BLaER1 treated with 17β-estradiol and CSF1 and Interleukin-3, amounts not matched to agents 10 nM and 100 nM (cell line): ENCODE data around the gene SCAMP2.
"Not testable (repeated sequence)": the region's sequence is repeated elsewhere in the genome, so short reads cannot be mapped to it uniquely, and the experiment has no call there.

ENCODE experiments used
- H3K27ac ChIP-seq, 11 experiments: shearing (Covaris generic); formaldehyde crosslinking; 2 replicates each; pipeline ENCODE4 v1.8.1; 2022
- H3K27me3 ChIP-seq, 11 experiments: shearing (Covaris generic); formaldehyde crosslinking; 2 replicates each; pipeline ENCODE4 v1.8.1; 2022
- H3K36me3 ChIP-seq, 11 experiments: shearing (Covaris generic); formaldehyde crosslinking; 2 replicates each; pipeline ENCODE4 v1.8.1; 2022
- H3K4me1 ChIP-seq, 10 experiments: shearing (Covaris generic); formaldehyde crosslinking; 2 replicates each; pipeline ENCODE4 v1.8.1; 2022
- H3K4me2 ChIP-seq, 11 experiments: shearing (Covaris generic); formaldehyde crosslinking; 2 replicates each; pipeline ENCODE4 v1.8.1; 2022
- H3K4me3 ChIP-seq, 10 experiments: shearing (Covaris generic); formaldehyde crosslinking; 2 replicates each; pipeline ENCODE4 v1.8.1; 2022
- H3K9ac ChIP-seq, 11 experiments: shearing (Covaris generic); formaldehyde crosslinking; 2 replicates each; pipeline ENCODE4 v1.8.1; 2022
- H3K9me3 ChIP-seq, 11 experiments: shearing (Covaris generic); formaldehyde crosslinking; replicated peaks in 1 of 11; 2 replicates each; pipeline ENCODE4 v1.8.1; 2022
- H4K20me1 ChIP-seq, 11 experiments: shearing (Covaris generic); formaldehyde crosslinking; 2 replicates each; pipeline ENCODE4 v1.8.1; 2022
- Cebpa-rat ChIP-seq, 11 experiments: shearing (Covaris generic); IDR thresholded peaks; 2 replicates each; pipeline ENCODE4 v1.8.1; 2022

Gene SCAMP2

GRCh38 chr15:74906067-74906449, 32.9 kb upstream of the SCAMP2 start:
- no peaks in the 10 kb centered on the region for H3K9me3 ChIP-seq
- H3K36me3 ChIP-seq = peaks cover 33 to 54% (median 43%) of the 10 kb centered on the region in 11 experiments
- peak overlapping the region; percentile 79 to 94 (median 88) for H3K27ac ChIP-seq
- peaks cover 39 to 58% (median 46%) of the 10 kb centered on the region in 10 experiments for H3K4me1 ChIP-seq
- peak overlapping the region; percentile 85 to 96 (median 89) for H3K4me3 ChIP-seq
- H3K4me2 ChIP-seq = peak overlapping the region; percentile 74 to 98 (median 92)
- peak overlapping the region; percentile 89 to 95 (median 92) for H3K9ac ChIP-seq
- H3K27me3 ChIP-seq = no peaks in the 10 kb centered on the region
- H4K20me1 ChIP-seq = peaks cover 0 to 35% (median 0%) of the 10 kb centered on the region in 11 experiments; a peak in 8 of 22 replicates
- TF ChIP-seq Cebpa-rat (IDR thresholded peaks at IDR 0.05) = no peak

- Histone ChIP-seq H3K27me3 (no peaks in the 10 kb centered on the region), H3K4me1 (peaks cover 39 to 63% (median 46%) of the 10 kb centered on the region in 10 experiments), H3K4me3 (peak overlapping the region in 3 of 10 experiments; percentile 89 to 92 (median 90); a peak in 3 of 20 replicates), H3K9me3 (no peaks in the 10 kb centered on the region), H3K4me2 (peak overlapping the region in 7 of 11 experiments; percentile 87 to 98 (median 95); a peak in 11 of 22 replicates), H3K36me3 (peaks cover 48 to 58% (median 54%) of the 10 kb centered on the region in 11 experiments), H3K9ac (peak overlapping the region in 4 of 11 experiments; percentile 91 to 94 (median 92); a peak in 5 of 22 replicates), H4K20me1 (peaks cover 0 to 51% (median 0%) of the 10 kb centered on the region in 11 experiments; a peak in 8 of 22 replicates), H3K27ac (no peak overlapping the region)
- TF ChIP-seq Cebpa-rat (IDR thresholded peaks at IDR 0.05) = no peak
Observed at GRCh38 chr15:74904190-74904805, 31.1 kb upstream of the SCAMP2 start.

DNA sequence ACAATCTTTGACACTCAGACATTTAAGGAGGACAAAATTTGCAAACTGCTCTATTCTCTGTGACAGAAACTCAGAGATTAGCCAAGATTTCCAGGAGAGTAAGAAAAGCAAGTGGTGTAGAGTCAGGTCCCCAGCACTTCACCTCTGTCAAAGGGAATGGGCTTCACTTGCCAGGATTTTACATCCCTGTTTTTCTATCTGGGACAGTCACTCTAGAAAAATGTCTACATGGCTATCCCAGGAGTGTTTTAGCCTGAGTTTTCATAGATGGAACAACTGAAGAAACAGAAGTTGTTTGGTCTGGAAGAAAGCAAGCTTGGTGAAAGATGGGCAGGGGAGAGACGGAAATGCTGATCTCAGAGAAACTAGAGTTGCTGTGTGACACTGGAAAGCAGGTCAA, 30.5 kb upstream of the SCAMP2 start:
- Histone ChIP-seq H3K36me3 (peaks cover 54 to 64% (median 60%) of the 10 kb centered on the region in 11 experiments), H4K20me1 (peaks cover 0 to 56% (median 0%) of the 10 kb centered on the region in 11 experiments; a peak in 8 of 22 replicates), H3K27ac (no peak overlapping the region), H3K9ac (peak overlapping the region in 3 of 11 experiments; percentile 3 to 27 (median 10); a peak in 3 of 22 replicates), H3K4me3 (no peak overlapping the region), H3K27me3 (no peaks in the 10 kb centered on the region), H3K4me1 (peaks cover 39 to 69% (median 46%) of the 10 kb centered on the region in 10 experiments), H3K4me2 (peak overlapping the region in 3 of 11 experiments; percentile 92 to 97 (median 95); a peak in 5 of 22 replicates), H3K9me3 (no peaks in the 10 kb centered on the region)
- TF ChIP-seq Cebpa-rat (IDR thresholded peaks at IDR 0.05) = no peak

- Histone ChIP-seq H3K9me3 (no peaks in the 10 kb centered on the region), H3K27me3 (no peaks in the 10 kb centered on the region), H3K36me3 (peaks cover 61 to 76% (median 69%) of the 10 kb centered on the region in 11 experiments), H4K20me1 (peaks cover 0 to 66% (median 0%) of the 10 kb centered on the region in 11 experiments; a peak in 8 of 22 replicates), H3K27ac (0 out of 22 replicates have a peak overlapping the region, but pooled peaks of 1 of the 11 experiments have one; percentile 1), H3K4me2 (peak overlapping the region in 7 of 11 experiments; percentile 6 to 92 (median 53); a peak in 11 of 22 replicates), H3K9ac (peak overlapping the region in 4 of 11 experiments; percentile 18 to 40 (median 25); a peak in 8 of 22 replicates), H3K4me3 (no peak overlapping the region), H3K4me1 (peaks cover 34 to 64% (median 43%) of the 10 kb centered on the region in 10 experiments)
- no peak for TF ChIP-seq Cebpa-rat (IDR thresholded peaks at IDR 0.05)
Observed at GRCh38 chr15:74902295-74903075, 29.3 kb upstream of the SCAMP2 start.

GRCh38 chr15:74901612-74902063, 28.5 kb upstream of the SCAMP2 start:
- Histone ChIP-seq H3K4me3 (no peak overlapping the region), H3K27ac (peak overlapping the region in 9 of 11 experiments; percentile 24 to 60 (median 39); a peak in 16 of 22 replicates)
- no peak for TF ChIP-seq Cebpa-rat (IDR thresholded peaks at IDR 0.05)

GRCh38 chr15:74897300-74897701, 24.1 kb upstream of the SCAMP2 start:
- no peak for TF ChIP-seq Cebpa-rat (IDR thresholded peaks at IDR 0.05)
- no peak overlapping the region for H3K4me3 ChIP-seq
- no peaks in the 10 kb centered on the region for H3K27me3 ChIP-seq
- 0 out of 22 replicates have a peak overlapping the region, but pooled peaks of 1 of the 11 experiments have one; percentile 7 for H3K9ac ChIP-seq
- H3K4me1 ChIP-seq = peaks cover 8 to 31% (median 12%) of the 10 kb centered on the region in 10 experiments; a peak in 17 of 20 replicates
- H4K20me1 ChIP-seq = peaks cover 0 to 50% (median 0%) of the 10 kb centered on the region in 11 experiments; a peak in 7 of 22 replicates
- H3K9me3 ChIP-seq = no peaks in the 10 kb centered on the region
- H3K36me3 ChIP-seq = peaks cover 62 to 92% (median 78%) of the 10 kb centered on the region in 11 experiments
- no peak overlapping the region for H3K4me2 ChIP-seq
- no peak overlapping the region for H3K27ac ChIP-seq

More at GRCh38 chr15:74901612-74902063, 28.5 kb upstream of the SCAMP2 start:
- no peaks in the 10 kb centered on the region for H3K9me3 ChIP-seq
- H3K36me3 ChIP-seq = peaks cover 70 to 85% (median 77%) of the 10 kb centered on the region in 11 experiments
- H3K27me3 ChIP-seq = no peaks in the 10 kb centered on the region
- peaks cover 0 to 75% (median 0%) of the 10 kb centered on the region in 11 experiments; a peak in 8 of 22 replicates for H4K20me1 ChIP-seq
- peaks cover 30 to 58% (median 37%) of the 10 kb centered on the region in 10 experiments for H3K4me1 ChIP-seq
- H3K4me2 ChIP-seq = peak overlapping the region in 6 of 11 experiments; percentile 8 to 92 (median 28); a peak in 10 of 22 replicates
- H3K9ac ChIP-seq = peak overlapping the region in 7 of 11 experiments; percentile 2 to 58 (median 33); a peak in 6 of 22 replicates

DNA sequence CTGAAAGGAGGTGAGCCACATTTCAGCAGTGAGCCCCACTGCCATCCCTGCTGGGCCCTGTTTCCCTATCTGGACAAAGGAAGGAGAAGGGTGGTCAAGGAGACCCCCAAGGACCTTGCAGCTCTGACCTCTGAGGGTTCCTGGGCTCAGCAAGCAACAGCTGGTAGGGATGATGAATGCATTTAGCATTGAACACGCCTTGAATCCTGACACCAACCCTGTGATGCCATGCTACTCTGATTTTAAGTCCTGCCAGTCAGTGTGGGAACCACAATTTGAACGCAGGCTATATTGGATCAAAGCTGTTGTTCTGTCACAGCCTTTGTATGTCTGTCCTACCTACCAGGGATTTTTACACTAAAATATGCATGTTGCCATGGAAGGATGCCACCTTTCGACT, 23.2 kb upstream of the SCAMP2 start:
- H3K4me1 ChIP-seq = peaks cover 2 to 29% (median 5%) of the 10 kb centered on the region in 10 experiments; a peak in 17 of 20 replicates
- H3K9me3 ChIP-seq = no peaks in the 10 kb centered on the region
- peaks cover 0 to 43% (median 0%) of the 10 kb centered on the region in 11 experiments; a peak in 4 of 22 replicates for H4K20me1 ChIP-seq
- TF ChIP-seq Cebpa-rat (IDR thresholded peaks at IDR 0.05) = no peak
- no peak overlapping the region for H3K4me3 ChIP-seq
- H3K4me2 ChIP-seq = no peak overlapping the region
- H3K9ac ChIP-seq = no peak overlapping the region
- H3K27ac ChIP-seq = no peak overlapping the region
- H3K36me3 ChIP-seq = peaks cover 63 to 94% (median 79%) of the 10 kb centered on the region in 11 experiments
- no peaks in the 10 kb centered on the region for H3K27me3 ChIP-seq

DNA sequence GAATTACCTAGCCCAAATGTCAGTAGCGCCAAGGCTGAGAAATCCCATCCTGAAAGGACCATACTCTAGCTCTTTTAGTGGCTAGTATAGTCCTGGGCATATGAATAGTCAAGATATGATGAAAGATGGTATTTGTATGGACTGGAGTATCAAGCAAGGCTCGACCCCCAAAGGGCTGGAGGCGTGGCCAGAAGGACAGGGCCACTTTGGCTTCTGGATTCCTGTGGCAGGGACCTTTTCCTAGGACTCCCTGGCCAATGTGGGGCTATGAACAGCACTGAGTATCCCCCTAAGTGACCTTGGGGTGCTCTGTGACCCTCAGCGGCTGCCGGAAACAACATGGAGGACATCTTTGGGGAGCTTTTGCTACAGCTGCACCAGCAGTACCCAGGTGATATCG, 22.7 kb upstream of the SCAMP2 start:
- Histone ChIP-seq H3K4me3 (no peak overlapping the region), H3K4me2 (no peak overlapping the region), H3K27me3 (no peaks in the 10 kb centered on the region), H3K9me3 (no peaks in the 10 kb centered on the region), H3K4me1 (peaks cover 4 to 29% (median 8%) of the 10 kb centered on the region in 10 experiments), H3K9ac (no peak overlapping the region), H3K27ac (no peak overlapping the region), H4K20me1 (peaks cover 0 to 38% (median 0%) of the 10 kb centered on the region in 11 experiments; a peak in 4 of 22 replicates), H3K36me3 (peaks cover 60 to 91% (median 78%) of the 10 kb centered on the region in 11 experiments)
- no peak for TF ChIP-seq Cebpa-rat (IDR thresholded peaks at IDR 0.05)

DNA sequence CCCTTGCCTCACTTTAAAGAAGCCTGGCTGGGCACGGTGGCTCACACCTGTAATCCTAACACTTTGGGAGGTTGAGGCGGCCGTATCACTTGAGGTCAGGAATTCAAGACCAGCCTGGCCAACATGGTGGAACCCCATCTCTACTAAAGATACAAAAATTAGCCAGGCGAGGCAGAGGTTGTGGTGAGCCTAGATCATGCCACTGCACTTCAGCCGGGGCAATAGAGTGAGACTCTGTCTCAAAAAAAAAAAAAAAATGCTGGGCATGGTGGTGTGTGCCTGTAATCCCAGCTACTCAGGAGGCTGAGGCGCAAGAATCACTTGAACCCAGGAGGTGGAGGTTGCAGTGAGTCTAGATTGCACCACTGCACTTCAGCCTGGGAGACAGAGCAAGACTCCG, 21.2 kb upstream of the SCAMP2 start:
- not testable (repeated sequence) for H3K9me3 ChIP-seq, H3K27me3 ChIP-seq, H3K27ac ChIP-seq, H3K4me3 ChIP-seq, H3K9ac ChIP-seq, H3K4me2 ChIP-seq
- Histone ChIP-seq H4K20me1 (peaks cover 0 to 24% (median 0%) of the 10 kb centered on the region in 11 experiments; a peak in 3 of 22 replicates), H3K36me3 (peaks cover 45 to 77% (median 63%) of the 10 kb centered on the region in 11 experiments), H3K4me1 (peaks cover 14 to 35% (median 20%) of the 10 kb centered on the region in 10 experiments)
